Progenitor cell of endocrine pancreas (in vitro differentiated cells): ENCODE measurements around the gene MRPS23. TPM values are rescaled to one million over a fixed set of nuclear protein-coding genes. Genes with fewer than 3 reads are reported as not detected.

ENCODE experiments used
- DNase-seq: peaks from one replicate; pipeline ENCODE4 v3.0.0; 2021; ENCODE audit warnings: low spot score; ENCODE audit not compliant: unreplicated experiment
- H3K27ac Mint-ChIP-seq: 2 replicates; pipeline ENCODE4 v1.8.0; 2021; ENCODE audit warnings: mild to moderate bottlenecking, moderate library complexity, mixed read lengths
- H3K27me3 Mint-ChIP-seq: 2 replicates; pipeline ENCODE4 v1.8.0; 2021; ENCODE audit warnings: mixed read lengths
- H3K36me3 Mint-ChIP-seq: 2 replicates; pipeline ENCODE4 v1.8.0; 2022; ENCODE audit warnings: mixed read lengths; ENCODE audit not compliant: insufficient read depth
- H3K4me1 Mint-ChIP-seq: 2 replicates; pipeline ENCODE4 v1.8.0; 2021; ENCODE audit warnings: low read depth, mixed read lengths
- H3K4me3 Mint-ChIP-seq: 2 replicates; pipeline ENCODE4 v1.8.0; 2021; ENCODE audit warnings: low read depth, mild to moderate bottlenecking, moderate library complexity, mixed read lengths
- H3K9me3 Mint-ChIP-seq: 2 replicates; pipeline ENCODE4 v1.8.0; 2021; ENCODE audit warnings: low read depth, mixed read lengths
- CTCF ChIP-seq: fragments of 200-600 bp; sonication (generic); IDR thresholded peaks from one replicate; pipeline ENCODE4 v1.5.0; 2021; ENCODE audit warnings: antibody characterized with exemption, mild to moderate bottlenecking; ENCODE audit not compliant: unreplicated experiment
- total RNA-seq: library from RNA; stranded (reverse); gene quantifications from 2 replicates; pipeline ENCODE4 v1.2.1, GENCODE V29; 2021

Gene MRPS23
- total RNA-seq, 1 donor from 2014 or later, result 34.6 TPM

GRCh38 chr17:57889252-57889651, 39.4 kb upstream of the MRPS23 start:
- DNase-seq, result no peak
- no peak overlapping the region for H3K4me3 Mint-ChIP-seq
- H3K27me3 Mint-ChIP-seq, result no peaks in the 10 kb centered on the region
- H3K27ac Mint-ChIP-seq, result peak overlapping the region; percentile 69
- H3K36me3 Mint-ChIP-seq, result no peaks in the 10 kb centered on the region
- TF ChIP-seq CTCF, result no peak
- H3K9me3 Mint-ChIP-seq, result no peaks in the 10 kb centered on the region
- H3K4me1 Mint-ChIP-seq, result peaks cover 15% of the 10 kb centered on the region

DNA sequence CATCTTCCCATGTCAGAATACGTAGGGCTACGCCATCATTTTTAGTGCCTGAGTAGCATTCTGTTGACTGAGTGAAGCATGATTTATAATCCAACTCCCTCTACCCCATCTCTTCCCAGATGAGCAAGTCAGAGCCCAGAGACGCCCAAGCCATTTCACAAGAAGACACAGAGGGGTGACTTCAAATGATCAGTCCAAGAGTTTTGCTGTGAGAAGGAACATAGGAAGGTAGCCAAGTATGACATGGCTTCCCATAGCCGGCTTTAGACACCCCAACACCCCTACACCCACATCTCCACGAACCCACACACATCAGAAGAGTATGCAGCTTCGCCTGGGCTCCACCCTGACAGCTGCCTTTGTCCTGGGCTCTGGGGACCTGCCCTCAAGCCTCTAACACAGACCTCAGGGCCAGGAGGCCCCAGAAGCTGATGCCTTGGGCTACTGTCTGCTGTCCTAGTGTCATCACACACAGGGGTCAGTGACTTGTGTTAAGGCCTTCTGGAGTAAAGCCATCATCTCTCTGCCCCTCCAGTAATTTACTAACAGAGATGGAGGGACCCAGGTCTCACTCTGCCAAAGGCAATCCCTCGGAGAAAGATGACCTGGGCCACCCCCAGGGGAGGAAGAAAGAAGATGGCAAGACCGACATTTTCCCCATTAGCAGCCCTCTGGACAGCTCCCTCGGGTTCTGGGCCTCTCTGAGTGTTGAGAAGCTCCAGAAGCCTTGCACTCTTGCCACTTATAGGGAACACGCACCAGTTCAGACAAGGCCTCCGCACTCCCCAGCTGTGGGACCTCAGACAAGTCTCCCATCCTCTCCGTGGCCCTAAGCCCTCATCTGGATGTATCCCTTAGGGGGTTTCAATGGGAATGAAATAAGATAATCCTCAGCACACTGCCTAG, 38.7 kb upstream of the MRPS23 start:
- TF ChIP-seq CTCF, result no peak
- Mint-ChIP-seq H3K4me1 (peaks cover 12% of the 10 kb centered on the region), H3K36me3 (peaks cover 2% of the 10 kb centered on the region), H3K4me3 (no peak overlapping the region), H3K9me3 (no peaks in the 10 kb centered on the region), H3K27me3 (no peaks in the 10 kb centered on the region), H3K27ac (peak overlapping the region; percentile 69)
- no peak for DNase-seq

DNA sequence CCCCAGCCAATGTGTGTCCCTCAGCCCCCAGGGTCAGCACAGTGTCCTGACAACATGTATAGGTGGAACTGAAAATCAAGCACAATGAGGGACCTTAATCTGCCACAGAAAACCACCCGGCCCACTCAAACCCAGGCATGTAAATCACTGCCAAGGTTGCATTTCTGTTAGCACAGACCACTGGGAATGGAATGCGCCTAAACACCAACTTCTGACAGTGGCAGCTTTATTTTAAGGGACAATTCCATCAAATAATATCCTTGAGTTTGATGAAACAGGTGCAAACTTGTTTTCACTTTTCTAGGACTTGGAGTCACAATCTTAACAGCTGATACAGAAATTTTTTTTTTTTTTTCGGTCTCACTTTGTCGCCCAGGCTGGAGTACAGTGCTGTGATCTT, 37.3 kb upstream of the MRPS23 start:
- Mint-ChIP-seq H3K4me1 (no peaks in the 10 kb centered on the region), H3K36me3 (peaks cover 3% of the 10 kb centered on the region), H3K9me3 (no peaks in the 10 kb centered on the region), H3K27me3 (no peaks in the 10 kb centered on the region), H3K27ac (no peak overlapping the region), H3K4me3 (no peak overlapping the region)
- no peak for TF ChIP-seq CTCF
- DNase-seq, result no peak

- no peak overlapping the region for H3K27ac Mint-ChIP-seq
- no peaks in the 10 kb centered on the region for H3K9me3 Mint-ChIP-seq
- H3K36me3 Mint-ChIP-seq, result peaks cover 3% of the 10 kb centered on the region
- no peak for DNase-seq
- TF ChIP-seq CTCF, result no peak
- H3K4me1 Mint-ChIP-seq, result no peaks in the 10 kb centered on the region
- H3K4me3 Mint-ChIP-seq, result no peak overlapping the region
- H3K27me3 Mint-ChIP-seq, result no peaks in the 10 kb centered on the region
These were observed 36.2 kb upstream of the MRPS23 start for GRCh38 chr17:57886020-57886419.

DNA sequence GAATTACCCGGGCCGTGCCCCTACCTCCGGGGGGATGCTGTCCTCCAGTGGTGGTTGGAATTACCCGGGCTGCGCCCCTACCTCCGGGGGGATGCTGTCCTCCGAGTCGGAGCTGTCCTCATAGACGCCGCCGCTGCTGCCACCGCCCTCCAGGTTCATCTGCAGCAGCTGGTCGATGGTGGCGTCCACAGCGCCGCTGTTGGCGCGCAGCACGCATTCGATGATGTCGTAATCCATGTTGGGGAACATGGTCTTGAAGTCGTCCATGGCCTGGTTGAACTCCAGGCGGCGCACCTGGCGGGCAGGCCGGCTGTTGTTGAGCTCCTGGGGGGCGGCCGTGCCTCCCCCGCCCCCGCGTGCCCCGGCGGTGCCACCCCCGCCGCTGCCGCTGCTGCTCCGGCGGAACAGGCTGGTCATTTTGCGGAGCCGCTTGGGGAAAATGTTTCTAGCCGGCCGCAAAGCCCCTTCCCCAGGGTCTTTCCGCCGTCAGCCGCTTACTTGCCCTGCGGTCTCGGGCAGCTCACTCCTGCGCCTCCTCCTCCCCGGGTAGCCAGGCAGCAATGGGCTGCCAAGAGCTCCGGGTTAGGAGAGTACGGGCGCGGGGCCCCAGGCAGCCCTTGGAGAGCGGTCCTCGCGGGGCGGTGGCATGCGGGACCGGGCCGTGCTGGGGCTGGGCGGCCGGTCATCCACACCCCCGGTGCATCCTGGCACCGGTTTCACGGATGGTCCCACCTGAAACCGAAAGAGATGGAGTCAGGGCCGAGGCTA, 35.5 kb upstream of the MRPS23 start:
- no peak for TF ChIP-seq CTCF
- DNase-seq, result no peak
- no peak overlapping the region for H3K4me3 Mint-ChIP-seq
- H3K36me3 Mint-ChIP-seq, result peaks cover 3% of the 10 kb centered on the region
- no peaks in the 10 kb centered on the region for H3K9me3 Mint-ChIP-seq
- H3K27ac Mint-ChIP-seq, result no peak overlapping the region
- H3K27me3 Mint-ChIP-seq, result no peaks in the 10 kb centered on the region
- peaks cover 3% of the 10 kb centered on the region for H3K4me1 Mint-ChIP-seq
